HCT116 (cell line): ENCODE measurements around the gene TRIM56. TPM values are rescaled to one million over a fixed set of nuclear protein-coding genes. Genes with fewer than 3 reads are reported as not detected.
"Not testable (repeated sequence)": the region's sequence is repeated elsewhere in the genome, so short reads cannot be mapped to it uniquely, and the experiment has no call there.

ENCODE experiments used
- ATAC-seq: fragments of 200-7000 bp; cut with Tn5 transposase; 2 replicates; pipeline ENCODE4 v1.9.1; 2020; ENCODE audit warnings: mild to moderate bottlenecking, moderate library complexity
- BruUV-seq: library from RNA; stranded (reverse); fragments of 400-500 nt; replicated peaks from 2 replicates; lab custom pipeline; 2021; lab: Mats Ljungman, UMichigan
- CTCF ChIA-PET: fragments of 300-600 bp; sonication (Branson Sonifier 250); formaldehyde crosslinking; loops from one replicate; lab custom pipeline; 2021; ENCODE audit warnings: antibody characterized with exemption; lab: Charles Lee
- POLR2A ChIA-PET: fragments of 300-600, 350-600 bp; sonication (Branson Sonifier 250); formaldehyde crosslinking; loops from one replicate; lab custom pipeline; 2021; ENCODE audit warnings: antibody characterized with exemption; lab: Charles Lee
- RAD21 ChIA-PET, 2 experiments: fragments of 300-600 bp; sonication (Branson Sonifier 250); formaldehyde crosslinking; loops; one replicate each; lab custom pipeline; 2023; ENCODE audit warnings: low total read pairs in 2 of 2; ENCODE audit not compliant: uncharacterized antibody in 2 of 2, unreplicated experiment in 2 of 2, low non-redundant PET in 1 of 2; lab: Charles Lee
- DNase-seq: peaks from one replicate; pipeline ENCODE4 v3.0.0-alpha.2; 2010; ENCODE audit warnings: low read depth, low spot score
- H2AFZ ChIP-seq: fragments of 200-600 bp; shearing (Covaris generic), sonication (generic); 2 replicates; pipeline ENCODE4 v1.6.1; 2017; ENCODE audit warnings: low read depth, mixed run types, mixed read lengths, antibody characterized with exemption, low read length; ENCODE audit not compliant: poor library complexity, severe bottlenecking
- H3K27ac ChIP-seq: 2 replicates; pipeline ENCODE4 v1.5.1; 2012; ENCODE audit warnings: low read depth, low read length
- H3K27me3 ChIP-seq: fragments of 200-600 bp; sonication (generic); 2 replicates; pipeline ENCODE4 v1.6.1; 2016; ENCODE audit warnings: mixed run types, low read length, mixed read lengths; ENCODE audit not compliant: insufficient read depth
- H3K36me3 ChIP-seq, 2 experiments: fragments of 200-500 bp in 1 of 2; fragments of 200-600 bp in 1 of 2; sonication (Bioruptor generic) in 1 of 2; sonication (generic) in 1 of 2; 2 replicates each; pipeline versions ENCODE4 v1.5.1 to v1.6.1; 2014 to 2016; ENCODE audit warnings: low read length in 2 of 2, inconsistent platforms in 1 of 2, mixed read lengths in 1 of 2, mixed run types in 1 of 2; ENCODE audit not compliant: insufficient read depth in 2 of 2, control insufficient read depth in 1 of 2
- H3K4me1 ChIP-seq, 2 experiments: fragments of 200-600 bp in 1 of 2; sonication (generic) in 1 of 2; 2 replicates each; pipeline versions ENCODE4 v1.5.1 to v1.6.1; 2012 to 2017; ENCODE audit warnings: low read length in 2 of 2, inconsistent platforms in 1 of 2, mild to moderate bottlenecking in 1 of 2, mixed read lengths in 1 of 2, mixed run types in 1 of 2, moderate library complexity in 1 of 2; ENCODE audit not compliant: insufficient read depth in 2 of 2, control insufficient read depth in 1 of 2
- H3K4me2 ChIP-seq: fragments of 200-600 bp; sonication (generic); 2 replicates; pipeline ENCODE4 v1.6.1; 2017; ENCODE audit warnings: mixed run types, low read length, mixed read lengths
- H3K4me3 ChIP-seq, 2 experiments: fragments of 200-600 bp in 1 of 2; sonication (generic) in 1 of 2; replicated peaks in 1 of 2; 2 replicates each; pipeline ENCODE4 v1.5.1; 2011 to 2016; ENCODE audit warnings: low read length in 2 of 2, control low read depth in 1 of 2, low read depth in 1 of 2, mild to moderate bottlenecking in 1 of 2, mixed read lengths in 1 of 2, mixed run types in 1 of 2
- H3K79me2 ChIP-seq: fragments of 200-600 bp; sonication (generic); 2 replicates; pipeline ENCODE4 v1.6.1; 2017; ENCODE audit warnings: mild to moderate bottlenecking, mixed run types, low read length, moderate library complexity, mixed read lengths; ENCODE audit not compliant: insufficient read depth
- H3K9ac ChIP-seq: fragments of 200-600 bp; sonication (generic); 2 replicates; pipeline ENCODE4 v1.6.1; 2016; ENCODE audit warnings: low read length, mixed read lengths
- H3K9me2 ChIP-seq: fragments of 200-600 bp; sonication (generic), shearing (Covaris generic); 2 replicates; pipeline ENCODE4 v1.6.1; 2017; ENCODE audit warnings: mixed run types, mild to moderate bottlenecking, moderate library complexity; ENCODE audit not compliant: insufficient read depth
- H3K9me3 ChIP-seq, 2 experiments: fragments of 200-500 bp in 1 of 2; fragments of 200-600 bp in 1 of 2; sonication (Bioruptor generic) in 1 of 2; sonication (generic) in 1 of 2; 2 replicates each; pipeline ENCODE4 v1.6.1; 2014 to 2017; ENCODE audit warnings: low read length in 2 of 2, mixed read lengths in 2 of 2, inconsistent platforms in 1 of 2, low read depth in 1 of 2, mild to moderate bottlenecking in 1 of 2, mixed run types in 1 of 2, moderate library complexity in 1 of 2; ENCODE audit not compliant: control insufficient read depth in 1 of 2, insufficient read depth in 1 of 2
- H4K20me1 ChIP-seq: fragments of 200-600 bp; sonication (generic), shearing (Covaris generic); 2 replicates; pipeline ENCODE4 v1.6.1; 2017; ENCODE audit warnings: mixed run types, mild to moderate bottlenecking, moderate library complexity; ENCODE audit not compliant: insufficient read depth
- CEBPB ChIP-seq: IDR thresholded peaks from 2 replicates; pipeline ENCODE4 v1.6.1; 2012; ENCODE audit warnings: low read depth
- ELF1 ChIP-seq: IDR thresholded peaks from 2 replicates; pipeline ENCODE4 v1.6.1; 2012; ENCODE audit warnings: low read depth, borderline replicate concordance
- FOSL1 ChIP-seq: IDR thresholded peaks from 2 replicates; pipeline ENCODE4 v1.6.1; 2012; ENCODE audit warnings: low read depth
- POLR2A ChIP-seq: IDR thresholded peaks from 2 replicates; pipeline ENCODE4 v1.7.0; 2011; ENCODE audit warnings: borderline replicate concordance; ENCODE audit not compliant: insufficient read depth, insufficient read length; ENCODE audit errors: extremely low read depth
- RAD21 ChIP-seq: IDR thresholded peaks from 2 replicates; pipeline ENCODE4 v1.6.1; 2012; ENCODE audit warnings: low read depth, mild to moderate bottlenecking
- SIN3A ChIP-seq: IDR thresholded peaks from 2 replicates; pipeline ENCODE4 v1.6.1; 2012; ENCODE audit warnings: low read depth
- SP1 ChIP-seq: IDR thresholded peaks from 2 replicates; pipeline ENCODE4 v1.6.1; 2012; ENCODE audit warnings: low read depth
- intact Hi-C: fragments of 100-400 bp; cut with micrococcal nuclease; formaldehyde crosslinking; loops from 2 replicates; pipeline ENCODE4 v1.10.0; 2022
- total RNA-seq: library from RNA; stranded (reverse); gene quantifications from one replicate; pipeline ENCODE4 v1.2.1, GENCODE V29; 2021; ENCODE audit not compliant: unreplicated experiment

The TRIM56 gene
- total RNA-seq, 1 experiment from 2014 or later, result 25.9 TPM

GRCh38 chr7:101104799-101105198 lies 19.5 kb downstream of the TRIM56 start:
- ATAC-seq (no peak), DNase-seq (no peak)
- no peaks in the 10 kb centered on the region for H3K9me2 ChIP-seq
- peak overlapping the region; percentile 54; the same call in 1 of the 2 replicates for H3K9ac ChIP-seq
- 0 out of 2 replicates have a peak overlapping the region, but pooled peaks have one; percentile 13 for H3K27ac ChIP-seq
- H3K36me3 ChIP-seq, result no peaks in the 10 kb centered on the region
- CTCF ChIA-PET, result interaction anchor here (0.6 to 1.6 kb wide), 2 partner anchors 10 to 15 kb away, joined by 4 to 5 read pairs; no protein-coding TSS in a partner anchor
- intact Hi-C loops, result no loop called here
- no peak overlapping the region for H3K4me3 ChIP-seq
- no peaks in the 10 kb centered on the region for H3K79me2 ChIP-seq
- H2AFZ ChIP-seq, result no peak overlapping the region
- BruUV-seq, result no TSS peak
- no peaks in the 10 kb centered on the region for H3K27me3 ChIP-seq
- peaks cover 46 to 72% of the 10 kb centered on the region in 2 experiments for H3K4me1 ChIP-seq
- RAD21 ChIA-PET, result interaction anchor here in 1 of 2 experiments (0.7 kb wide), 1 partner anchor 31 kb away, joined by 4 read pairs; no protein-coding TSS in a partner anchor
- H4K20me1 ChIP-seq, result no peaks in the 10 kb centered on the region
- POLR2A ChIA-PET, result interaction anchor here (0.8 to 1.5 kb wide), 3 partner anchors 13 to 78 kb away, joined by 3 to 4 read pairs (median 3); partner anchors contain the start of gene SERPINE1
- peak overlapping the region; percentile 51 for H3K4me2 ChIP-seq
- TF ChIP-seq CEBPB (no peak), RAD21 (no peak), POLR2A (no peak), SP1 (no peak), FOSL1 (no peak), ELF1 (no peak), SIN3A (no peak)
- H3K9me3 ChIP-seq, result no peaks in the 10 kb centered on the region

DNA sequence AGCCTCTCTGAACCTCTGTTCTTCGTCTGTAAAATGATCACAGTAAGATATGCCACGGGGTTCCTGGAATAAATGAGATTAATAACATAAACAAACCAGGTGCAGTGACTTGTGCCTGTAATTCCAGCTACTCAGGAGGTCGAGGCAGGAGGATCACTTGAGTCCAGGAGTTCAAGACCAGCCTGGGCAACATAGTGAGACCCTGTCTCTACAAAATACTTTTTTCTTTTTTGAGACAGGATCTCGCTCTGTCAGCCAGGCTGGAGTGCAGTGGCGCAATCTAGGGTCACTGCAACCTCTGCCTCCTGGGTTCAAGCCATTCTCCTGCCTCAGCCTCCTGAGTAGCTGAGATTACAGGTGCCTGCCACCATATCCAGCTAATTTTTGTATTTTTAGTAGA lies 20.0 kb downstream of the TRIM56 start:
- H3K36me3 ChIP-seq, H3K9me2 ChIP-seq, H3K9me3 ChIP-seq, H3K27me3 ChIP-seq, intact Hi-C loops, DNase-seq, RAD21 ChIA-PET, BruUV-seq, ATAC-seq, CTCF ChIA-PET, H3K79me2 ChIP-seq, H3K4me3 ChIP-seq, H4K20me1 ChIP-seq, H3K9ac ChIP-seq, H2AFZ ChIP-seq: not testable (repeated sequence)
- Histone ChIP-seq H3K27ac (0 out of 2 replicates have a peak overlapping the region, but pooled peaks have one; percentile 13), H3K4me2 (peak overlapping the region; percentile 51), H3K4me1 (peaks cover 43 to 67% of the 10 kb centered on the region in 2 experiments)
- POLR2A ChIA-PET, result interaction anchor here (1.5 kb wide), 1 partner anchor 22 kb away, joined by 4 read pairs; the partner anchor contains the start of gene SERPINE1
